ENCODE measurements around the gene ADAD2.

The ADAD2 gene

GRCh38 chr16:84177741-84178073 is 13.2 kb upstream of the ADAD2 start:
- DNase-seq, result no peak

DNA sequence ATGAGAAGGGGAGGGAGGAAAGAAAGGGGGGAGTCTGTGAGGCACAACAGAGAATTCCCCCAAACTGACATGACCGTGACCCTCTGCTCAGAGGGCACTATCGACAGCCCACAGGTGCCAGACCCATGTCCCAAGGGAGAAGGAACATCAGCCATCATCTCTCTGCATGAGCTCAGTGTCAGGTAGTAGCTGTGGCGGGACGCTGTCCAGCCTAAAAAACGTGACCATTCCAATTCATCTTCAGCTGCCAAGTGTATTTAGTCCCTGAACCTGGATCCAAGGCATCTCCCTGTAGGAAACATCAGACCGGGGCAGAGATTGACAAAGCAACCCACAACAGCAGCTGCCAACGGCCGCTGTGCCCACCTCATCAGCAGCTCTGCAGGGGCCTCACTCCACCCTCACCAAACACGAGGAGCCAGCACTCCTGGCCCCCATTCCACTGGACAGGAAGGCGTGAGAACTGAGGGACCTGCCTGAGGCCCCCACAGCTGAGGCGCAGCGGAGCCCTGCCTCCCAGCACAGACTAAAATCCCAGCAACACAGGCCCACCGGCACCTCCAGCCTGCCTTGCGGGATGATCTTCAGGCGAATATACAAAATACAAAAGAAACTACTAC is 12.7 kb upstream of the ADAD2 start:
- DNase-seq, result no peak

DNA sequence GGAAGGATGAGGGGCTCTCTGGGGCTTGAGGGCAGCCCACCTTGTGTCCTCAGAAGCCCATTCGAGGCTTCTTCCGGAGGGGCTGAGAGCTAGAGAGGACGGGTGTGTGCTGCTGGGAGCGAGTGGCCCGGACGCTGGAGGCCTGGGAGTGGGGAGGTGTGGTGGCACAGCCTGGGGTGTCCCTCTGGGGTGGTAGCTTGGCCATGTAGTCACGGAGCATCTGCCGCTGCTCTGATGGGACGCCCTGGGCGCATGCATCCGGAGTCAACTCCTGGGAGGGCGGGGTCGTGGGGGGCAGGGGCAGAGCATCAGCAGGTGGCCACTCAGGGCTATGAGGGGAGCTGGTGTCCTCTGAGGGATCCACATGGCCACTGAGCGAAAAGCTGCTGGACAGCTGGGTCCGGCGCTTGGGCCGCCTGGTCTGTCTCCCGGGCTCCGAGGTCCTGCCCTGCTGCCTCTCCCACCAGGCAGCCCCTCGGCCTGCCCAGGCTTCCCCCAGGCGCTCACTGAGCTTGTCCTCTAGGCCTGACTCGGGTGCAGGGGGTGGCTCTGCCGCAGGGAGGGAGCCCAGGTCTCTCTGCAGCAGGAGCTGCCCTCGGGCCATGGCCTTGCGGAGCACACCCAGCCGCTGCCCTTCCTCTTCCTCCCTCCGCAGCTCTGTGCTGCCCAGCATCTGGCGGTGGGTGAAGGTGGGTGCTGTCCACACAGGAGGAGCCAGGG is 11.9 kb upstream of the ADAD2 start:
- no peak for DNase-seq

- no peak for DNase-seq
Measured at GRCh38 chr16:84179612-84180320, 11.2 kb upstream of the ADAD2 start.

DNA sequence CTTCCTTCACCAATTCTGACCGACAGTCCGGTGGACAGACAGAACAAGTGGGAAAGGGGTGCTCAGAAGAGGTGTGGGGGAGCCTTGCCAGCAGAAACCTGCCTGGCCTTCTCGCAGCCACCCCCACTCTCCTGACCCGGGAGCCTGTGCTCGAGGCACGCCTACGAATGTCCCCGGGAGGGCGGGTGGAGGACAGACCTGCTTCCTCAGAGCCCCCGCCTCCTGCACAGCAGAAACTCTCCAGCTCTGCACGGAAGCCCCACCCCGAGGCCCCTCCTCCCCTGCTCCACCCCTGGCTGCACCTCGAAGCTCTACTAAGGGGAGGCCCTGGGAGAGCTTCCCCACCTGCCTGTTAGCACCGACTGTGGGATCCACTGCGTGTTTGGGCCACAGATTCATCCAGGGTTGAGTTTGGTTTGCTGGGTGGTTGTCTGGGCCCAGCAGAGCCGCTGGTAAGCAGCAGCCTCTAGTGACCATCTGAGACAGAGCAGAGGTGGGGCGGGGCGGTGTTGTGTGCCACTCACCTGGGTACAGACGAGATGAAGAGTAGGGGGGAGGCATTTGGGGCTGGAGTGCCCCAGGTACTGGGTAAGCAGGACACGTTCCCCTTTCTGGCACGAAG is 10.3 kb upstream of the ADAD2 start:
- no peak for DNase-seq

- no peak for DNase-seq
Measured at GRCh38 chr16:84181144-84181915, 9.6 kb upstream of the ADAD2 start.

- DNase-seq, result no peak
Measured at GRCh38 chr16:84182104-84182503, 8.9 kb upstream of the ADAD2 start.

DNA sequence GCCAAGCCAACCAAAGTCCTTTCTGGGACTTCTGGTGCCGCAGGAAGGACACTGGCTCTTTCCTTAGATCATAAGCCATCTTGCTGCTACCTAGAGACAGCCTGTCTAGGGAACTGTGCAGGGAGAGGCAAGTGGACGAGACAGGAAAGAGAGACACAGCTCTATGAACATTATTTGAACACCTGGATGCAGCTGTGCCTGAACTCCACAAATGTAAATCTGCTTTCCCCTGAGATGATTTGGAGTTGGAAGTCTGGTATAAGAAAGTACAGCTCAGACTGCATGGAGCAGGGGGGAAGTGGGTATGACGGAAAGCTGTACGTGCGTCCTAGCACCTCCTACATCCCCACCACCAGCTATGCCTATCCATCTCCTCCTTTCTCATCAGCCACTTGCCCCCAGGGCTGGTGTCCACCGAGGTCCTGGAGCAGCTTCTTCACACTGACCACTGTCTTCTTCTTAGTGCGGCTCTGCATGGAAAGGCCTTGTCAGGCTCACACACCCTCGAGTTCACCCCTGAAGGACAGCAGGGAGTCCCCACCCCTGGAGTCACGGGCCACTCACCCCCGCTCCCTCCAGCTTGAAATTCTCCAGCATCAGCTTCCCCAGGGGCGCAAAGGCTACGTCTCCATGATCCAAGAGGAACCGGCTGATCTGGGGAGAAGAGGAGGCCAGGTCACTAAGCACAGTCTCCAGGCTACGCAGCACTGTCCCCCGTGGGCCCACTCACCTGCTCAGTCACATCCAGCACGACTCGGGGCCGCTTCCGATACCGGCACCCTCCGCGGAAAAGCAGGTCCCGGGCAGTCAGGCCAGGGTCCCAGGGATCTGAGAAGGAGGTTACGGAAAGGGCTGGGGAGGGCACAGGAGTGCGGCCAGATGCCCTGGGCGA is 8.0 kb upstream of the ADAD2 start:
- no peak for DNase-seq

- DNase-seq, result no peak
Measured at GRCh38 chr16:84183572-84183875, 7.4 kb upstream of the ADAD2 start.

DNA sequence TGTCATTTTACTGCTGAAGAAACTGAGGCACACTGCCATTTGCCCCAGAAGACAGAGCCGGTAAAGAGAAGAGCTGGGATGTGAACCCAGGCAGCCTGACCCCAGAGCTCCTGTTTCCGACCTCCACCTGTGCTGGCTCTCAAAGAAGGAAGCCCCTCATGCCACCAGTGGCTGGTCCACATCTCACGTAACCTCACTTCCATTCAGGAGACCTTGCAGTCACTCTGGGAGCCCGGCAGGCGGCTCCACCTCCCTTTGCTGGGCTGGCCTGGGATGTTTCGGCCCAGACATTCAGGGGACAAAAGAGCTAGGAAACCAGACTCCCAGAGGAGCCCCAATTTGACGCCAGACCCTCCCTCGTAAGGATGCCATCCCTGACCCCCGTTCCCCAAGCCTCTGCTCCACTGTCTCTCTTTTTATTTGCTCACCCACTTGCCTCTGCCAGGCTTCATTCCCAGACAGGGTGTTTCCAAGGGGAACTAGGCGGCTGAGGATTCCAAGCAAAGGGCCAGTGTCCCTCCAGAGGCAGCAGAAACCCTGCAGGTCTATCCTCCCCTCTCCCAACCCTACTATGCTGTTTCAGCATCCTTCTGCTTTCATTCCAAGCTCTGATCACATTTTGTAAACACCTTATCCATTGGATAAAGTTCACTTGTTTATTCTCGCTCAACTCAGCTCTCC is 6.9 kb upstream of the ADAD2 start:
- DNase-seq, result no peak

DNA sequence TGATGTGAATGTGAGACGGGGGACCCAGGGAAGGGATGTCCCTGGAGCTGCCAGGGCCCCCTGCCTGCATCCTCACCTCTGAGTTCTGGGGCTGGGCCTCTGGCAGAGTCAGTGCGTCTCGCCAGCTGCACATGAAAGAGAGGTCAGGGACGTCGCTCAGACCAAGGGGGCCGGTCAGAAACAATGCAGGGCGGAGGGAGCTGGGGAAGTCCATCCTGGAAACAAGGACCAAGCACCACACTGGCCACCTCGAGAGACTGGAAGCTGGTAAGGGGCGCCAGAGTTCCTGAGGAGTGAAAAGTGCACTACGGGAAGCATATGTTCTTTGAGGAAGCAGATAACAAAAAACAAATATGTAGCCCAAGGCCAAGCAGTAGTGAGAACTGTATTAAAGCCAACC is 6.2 kb upstream of the ADAD2 start:
- DNase-seq, result no peak

DNA sequence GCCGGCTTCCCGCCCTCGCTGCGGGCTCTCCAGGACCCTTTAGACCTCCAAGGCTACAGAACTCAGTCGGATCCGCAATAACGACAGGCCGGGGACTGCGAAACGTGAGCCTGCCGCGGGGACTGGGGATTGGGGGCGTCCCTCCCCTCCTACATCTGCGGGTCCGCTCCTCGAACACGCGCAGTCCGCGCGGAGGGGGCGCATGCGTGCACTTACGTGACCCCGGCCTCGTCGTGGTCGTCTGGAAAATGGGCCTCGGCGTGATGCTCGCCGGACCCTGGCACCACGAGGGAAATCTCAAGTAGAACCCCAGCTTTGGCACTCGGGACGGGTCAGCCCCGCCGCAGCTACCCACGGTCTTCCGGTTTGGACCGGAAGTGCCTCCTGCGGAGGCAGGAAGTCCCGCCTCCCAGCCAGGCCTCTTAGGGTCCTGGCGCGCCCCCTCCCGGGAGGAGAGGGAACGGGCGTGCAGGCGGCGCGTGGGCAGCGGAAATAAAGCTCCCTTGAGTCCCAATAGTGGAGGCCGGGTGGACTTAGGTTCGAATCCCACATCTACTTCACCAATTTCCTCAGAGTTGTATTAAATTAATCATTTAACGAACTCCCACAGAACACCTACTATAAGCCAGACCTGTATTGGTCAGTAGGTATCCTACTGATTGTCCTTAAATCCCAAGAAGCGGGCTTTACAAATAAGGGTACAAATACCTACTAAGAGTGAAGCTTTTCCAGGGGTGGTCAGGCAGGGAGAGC is 4.1 kb upstream of the ADAD2 start, which contains the start of gene TAF1C:
TAF1C (minus strand) TSS at position 373 of the 753 bp plus-strand sequence. CDS start 2,069 bp downstream, outside the sequence.
- DNase-seq, result peak; percentile 50

DNA sequence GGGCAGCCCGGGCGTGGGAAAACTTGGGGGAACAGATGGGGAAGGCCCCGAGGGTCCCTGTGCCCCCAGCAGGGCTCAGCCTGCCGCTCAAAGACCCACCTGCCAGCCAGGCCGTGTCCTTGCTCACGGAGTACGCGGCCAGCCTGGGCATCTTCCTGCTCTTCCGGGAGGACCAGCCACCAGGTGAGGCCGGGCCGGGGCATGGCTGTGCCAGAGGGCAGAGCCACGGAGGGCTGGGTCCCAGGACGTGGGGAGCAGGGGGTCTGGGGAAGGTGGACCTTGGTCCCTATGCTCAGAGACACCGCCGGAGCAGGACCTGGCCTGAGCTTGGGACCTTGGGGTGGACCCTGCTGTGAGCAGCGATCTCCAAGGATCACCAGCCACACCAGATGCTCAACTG is 509 bp downstream of the ADAD2 start:
- no peak for DNase-seq

GRCh38 chr16:84193480-84193879 is 2.5 kb downstream of the ADAD2 start:
- no peak for DNase-seq

- DNase-seq, result no peak
Measured at GRCh38 chr16:84194018-84194417, 3.1 kb downstream of the ADAD2 start.

DNA sequence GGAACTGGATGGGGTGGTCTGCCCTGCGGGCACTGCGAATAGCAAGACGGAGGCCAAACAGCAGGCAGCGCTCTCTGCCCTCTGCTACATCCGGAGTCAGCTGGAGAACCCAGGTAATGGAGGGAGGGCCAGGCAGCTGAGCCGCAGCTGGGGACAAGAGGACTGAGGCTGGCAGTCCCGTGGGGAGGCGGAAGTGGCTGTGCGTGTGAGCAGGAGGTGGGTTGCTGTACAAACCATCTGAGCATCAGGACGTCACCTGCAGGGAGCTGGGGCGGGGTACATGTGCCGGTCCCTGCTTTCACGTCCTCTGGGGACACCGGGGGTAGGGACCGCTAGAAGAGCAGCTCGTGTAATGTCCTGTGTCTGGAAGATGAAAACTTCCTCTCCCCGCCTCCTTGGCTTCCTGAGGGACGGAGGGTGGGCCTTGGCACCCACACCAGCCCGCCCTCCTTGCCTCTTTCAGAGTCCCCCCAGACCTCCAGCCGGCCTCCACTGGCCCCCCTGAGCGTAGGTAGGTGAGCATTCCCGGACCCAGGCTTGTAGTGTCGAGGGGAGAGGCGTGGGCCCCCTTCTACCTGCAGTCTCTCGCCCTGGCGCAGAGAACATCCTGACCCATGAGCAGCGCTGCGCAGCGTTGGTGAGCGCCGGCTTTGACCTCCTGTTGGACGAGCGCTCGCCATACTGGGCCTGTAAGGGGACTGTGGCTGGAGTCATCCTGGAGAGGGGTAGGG is 3.7 kb downstream of the ADAD2 start:
- DNase-seq, result peak; percentile 38

DNA sequence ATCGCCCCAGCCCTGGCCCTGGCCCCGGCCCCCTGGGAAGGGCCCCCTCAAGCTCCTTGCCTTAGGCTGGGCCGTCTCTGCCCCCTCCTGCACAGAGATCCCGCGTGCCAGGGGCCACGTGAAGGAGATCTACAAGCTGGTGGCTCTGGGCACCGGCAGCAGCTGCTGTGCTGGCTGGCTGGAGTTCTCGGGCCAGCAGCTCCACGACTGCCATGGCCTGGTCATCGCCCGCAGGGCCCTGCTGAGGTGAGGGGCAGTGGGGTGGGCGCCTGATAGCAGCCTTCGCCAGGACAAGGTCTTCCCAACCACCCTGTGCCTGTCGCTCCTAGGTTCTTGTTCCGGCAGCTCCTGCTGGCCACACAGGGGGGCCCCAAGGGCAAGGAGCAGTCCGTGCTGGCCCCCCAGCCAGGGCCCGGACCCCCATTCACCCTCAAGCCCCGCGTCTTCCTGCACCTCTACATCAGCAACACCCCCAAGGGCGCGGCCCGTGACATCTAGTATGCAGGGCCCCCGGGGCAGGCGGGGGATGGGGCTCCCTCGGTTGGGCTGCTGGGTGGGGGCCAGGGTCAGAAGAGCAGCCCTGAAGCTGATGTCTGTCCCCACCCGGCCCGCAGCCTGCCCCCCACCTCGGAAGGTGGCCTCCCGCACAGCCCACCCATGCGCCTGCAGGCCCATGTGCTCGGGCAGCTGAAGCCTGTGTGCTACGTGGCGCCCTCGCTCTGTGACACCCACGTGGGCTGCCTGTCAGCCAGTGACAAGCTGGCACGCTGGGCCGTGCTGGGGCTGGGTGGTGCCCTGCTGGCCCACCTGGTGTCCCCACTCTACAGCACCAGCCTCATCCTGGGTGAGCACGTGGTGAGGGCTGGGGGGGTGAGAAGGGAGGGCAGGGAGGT is 4.5 kb downstream of the ADAD2 start:
- DNase-seq, result no peak

DNA sequence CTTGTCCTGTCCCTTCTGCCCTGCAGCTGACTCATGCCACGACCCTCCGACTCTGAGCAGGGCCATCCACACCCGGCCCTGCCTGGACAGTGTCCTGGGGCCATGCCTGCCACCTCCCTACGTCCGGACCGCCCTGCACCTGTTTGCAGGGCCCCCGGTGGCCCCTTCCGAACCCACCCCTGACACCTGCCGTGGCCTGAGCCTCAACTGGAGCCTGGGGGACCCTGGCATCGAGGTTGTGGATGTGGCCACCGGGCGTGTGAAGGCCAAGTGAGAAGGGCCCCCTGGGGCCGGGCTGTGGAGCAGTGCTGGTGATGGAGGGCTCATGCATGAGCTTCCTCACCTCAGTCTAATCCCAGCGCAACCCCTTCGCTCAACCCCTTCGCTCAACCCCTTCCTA is 5.1 kb downstream of the ADAD2 start:
- DNase-seq, result no peak
